Kasumi-1 (cell line): ENCODE data around the gene FAM83D.
"Not testable (repeated sequence)": the region's sequence is repeated elsewhere in the genome, so short reads cannot be mapped to it uniquely, and the experiment has no call there.

Experiments used
- DNase-seq, 2 experiments: peaks; one replicate each; lab custom pipeline; 2025; lab: John Stamatoyannopoulos, UW

FAM83D gene

DNA sequence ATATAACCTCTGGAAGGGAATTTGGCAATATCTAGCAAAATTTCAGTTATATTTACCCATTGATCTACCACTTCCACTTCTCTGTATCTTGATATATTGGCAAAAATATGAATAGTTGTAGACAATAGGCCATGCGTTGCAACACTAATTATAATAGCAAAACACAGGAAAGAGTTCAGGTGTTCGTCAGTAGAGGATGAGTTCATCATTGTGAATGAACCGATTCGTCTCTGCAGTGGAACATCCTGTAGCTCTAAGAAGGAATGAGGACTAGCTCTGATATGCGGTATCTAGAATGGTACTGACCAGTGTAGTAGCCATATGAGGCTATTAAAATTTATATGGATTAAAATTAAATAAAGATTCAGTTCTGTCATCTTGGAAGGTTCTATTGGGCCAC lies 8.3 kb downstream of the FAM83D start:
- DNase-seq = no peak

GRCh38 chr20:38935285-38935684 lies 9.1 kb downstream of the FAM83D start:
- DNase-seq = peak; percentile 2 to 6

DNA sequence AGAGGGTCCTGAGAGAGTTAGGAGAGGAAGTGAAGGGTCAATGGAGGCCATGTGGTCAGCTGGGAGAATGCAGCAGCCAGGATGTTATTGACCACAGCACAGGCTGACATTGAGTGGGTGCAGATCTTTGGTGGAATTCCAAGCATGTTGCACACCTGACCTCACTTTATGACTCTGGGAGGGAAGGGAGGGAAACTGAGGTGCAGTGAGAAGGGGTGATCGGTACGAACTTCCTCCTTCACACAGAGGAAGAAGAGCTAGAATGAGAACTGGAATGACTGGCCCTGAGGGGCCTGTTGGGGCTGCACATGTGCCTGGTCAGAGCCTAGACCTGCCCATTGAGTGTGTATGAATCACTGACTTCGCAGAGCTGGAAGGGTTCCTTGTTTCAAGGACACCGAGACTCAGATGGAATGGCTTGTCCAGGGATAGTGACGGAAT lies 9.8 kb downstream of the FAM83D start:
- DNase-seq = no peak

DNA sequence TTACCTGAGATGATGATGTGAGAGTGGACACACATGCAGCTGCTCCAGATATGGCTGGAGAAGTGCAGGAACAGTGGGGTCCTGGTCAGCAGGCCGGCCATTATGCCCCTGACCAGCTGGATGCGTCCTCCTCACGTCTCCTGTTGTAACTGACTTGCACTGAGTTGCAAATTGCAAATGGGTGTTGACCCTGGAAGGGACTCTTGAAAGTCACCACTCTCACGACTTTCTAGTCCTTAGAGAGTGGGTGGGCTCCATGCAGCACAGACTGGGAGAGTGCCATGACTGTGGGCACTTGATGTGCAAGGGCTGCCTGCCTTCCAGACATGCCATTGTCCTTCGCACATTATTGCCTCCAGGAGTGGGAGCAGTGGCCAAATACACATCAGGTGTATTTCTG lies 10.8 kb downstream of the FAM83D start:
- DNase-seq = no peak

DNA sequence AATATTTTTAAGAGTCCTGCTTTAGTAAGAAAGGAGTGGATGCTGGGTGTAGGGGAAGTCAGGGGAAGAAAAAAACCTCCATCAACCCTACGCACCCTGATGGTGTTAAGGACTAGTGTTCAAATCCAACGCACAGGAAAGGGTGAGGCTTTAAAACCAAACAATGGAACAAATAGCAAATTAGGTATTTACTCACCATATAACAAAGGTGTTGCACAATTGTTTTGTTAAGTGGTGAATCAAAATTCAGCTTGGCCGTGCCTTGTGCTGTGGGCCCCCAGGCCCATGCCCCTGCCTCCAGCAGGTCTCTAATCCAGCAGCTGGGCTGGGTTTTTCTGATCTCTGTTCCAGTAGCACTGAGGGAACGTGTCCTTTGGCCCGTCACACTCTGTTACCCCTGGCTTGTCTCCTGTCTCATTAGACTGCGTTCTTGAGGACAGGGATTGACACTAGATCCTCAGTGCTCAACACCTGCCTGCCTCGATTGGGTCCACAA lies 11.8 kb downstream of the FAM83D start:
- no peak for DNase-seq

- no peak for DNase-seq
These were observed 13.5 kb downstream of the FAM83D start for GRCh38 chr20:38939686-38940085.

DNA sequence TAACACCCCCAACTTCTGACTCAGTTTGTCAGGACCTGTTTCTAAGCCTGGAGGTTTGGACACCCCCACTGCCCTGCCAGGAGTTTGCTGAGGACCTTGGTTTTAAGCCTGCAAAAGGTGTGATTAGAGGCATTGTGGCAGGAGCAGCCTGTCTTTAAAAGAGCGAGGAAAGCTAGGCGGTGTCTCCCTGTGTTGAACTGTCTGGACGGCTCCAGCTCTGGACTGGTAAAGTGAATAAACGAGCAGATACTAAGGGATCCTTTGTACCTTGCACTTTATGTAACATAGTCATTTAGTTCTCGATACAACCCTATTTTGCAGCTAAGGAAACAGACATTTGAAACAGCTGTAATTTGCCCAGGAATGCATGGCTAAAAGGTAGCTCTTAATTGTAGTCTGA lies 14.4 kb downstream of the FAM83D start:
- no peak for DNase-seq

DNA sequence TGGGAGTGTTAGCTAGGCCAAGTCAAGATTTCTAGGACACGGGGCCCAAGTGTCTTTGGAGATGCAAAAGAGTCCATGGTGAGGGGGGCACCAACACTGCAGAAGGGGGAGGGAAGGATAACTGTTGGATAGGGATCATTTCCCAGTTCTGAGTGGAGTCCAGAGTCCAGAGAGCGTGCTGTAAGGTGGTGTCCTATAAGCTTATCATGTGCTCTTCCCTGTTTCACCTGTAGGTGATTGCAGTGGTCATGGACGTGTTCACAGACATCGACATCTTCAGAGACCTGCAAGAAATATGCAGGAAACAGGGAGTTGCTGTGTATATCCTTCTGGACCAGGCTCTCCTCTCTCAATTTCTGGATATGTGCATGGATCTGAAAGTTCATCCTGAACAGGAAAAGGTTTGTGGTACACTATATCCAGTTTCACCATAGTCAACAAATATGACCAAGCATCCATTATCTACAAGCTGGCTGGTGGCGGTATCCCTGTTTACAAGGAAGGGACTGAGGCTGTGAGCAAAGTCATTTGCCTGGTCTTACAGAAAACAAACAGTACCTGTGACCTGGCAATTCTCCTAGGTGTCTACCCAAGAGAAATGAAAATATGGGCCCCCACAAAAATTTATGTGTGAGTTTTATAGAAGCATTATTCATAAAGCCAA lies 15.6 kb downstream of the FAM83D start:
- no peak for DNase-seq

GRCh38 chr20:38945012-38945411 lies 18.8 kb downstream of the FAM83D start:
- no peak for DNase-seq

- DNase-seq = no peak
These were observed 20.6 kb downstream of the FAM83D start for GRCh38 chr20:38946836-38947235.

- peak in 1 of 2 experiments; percentile 9 for DNase-seq
These were observed 21.7 kb downstream of the FAM83D start for GRCh38 chr20:38947931-38948362.

DNA sequence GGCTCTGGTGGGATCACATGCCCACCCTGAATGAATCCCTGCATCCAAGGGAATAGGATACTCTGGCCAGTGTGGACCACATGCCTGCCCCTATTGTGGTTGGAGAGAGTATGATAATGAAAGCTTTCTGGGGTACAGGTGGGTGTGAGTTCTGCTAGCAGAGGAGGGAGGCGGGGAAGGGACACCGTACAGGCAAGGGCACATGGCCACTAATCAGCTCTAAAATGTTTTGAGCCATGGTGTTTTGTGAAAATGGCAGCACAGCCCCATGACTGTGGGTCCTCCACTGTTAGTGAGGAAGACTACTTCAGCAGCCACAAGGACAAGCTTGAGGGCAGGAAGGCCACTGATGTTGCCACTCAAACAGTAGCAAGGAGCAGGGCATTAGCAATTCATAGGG lies 24.0 kb downstream of the FAM83D start:
- no peak for DNase-seq

DNA sequence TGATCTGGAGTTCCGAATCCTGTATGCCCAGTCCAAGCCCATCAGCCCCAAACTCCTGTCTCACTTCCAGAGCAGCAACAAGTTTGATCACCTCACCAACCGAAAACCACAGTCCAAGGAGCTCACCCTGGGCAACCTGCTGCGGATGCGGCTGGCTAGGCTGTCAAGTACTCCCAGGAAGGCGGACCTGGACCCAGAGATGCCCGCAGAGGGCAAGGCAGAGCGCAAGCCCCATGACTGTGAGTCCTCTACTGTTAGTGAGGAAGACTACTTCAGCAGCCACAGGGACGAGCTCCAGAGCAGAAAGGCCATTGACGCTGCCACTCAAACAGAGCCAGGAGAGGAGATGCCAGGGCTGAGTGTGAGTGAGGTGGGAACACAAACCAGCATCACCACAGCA lies 25.4 kb downstream of the FAM83D start:
- no peak for DNase-seq

GRCh38 chr20:38952153-38952552 lies 25.9 kb downstream of the FAM83D start:
- no peak for DNase-seq

GRCh38 chr20:38953630-38954340 lies 27.6 kb downstream of the FAM83D start:
- no peak for DNase-seq

DNA sequence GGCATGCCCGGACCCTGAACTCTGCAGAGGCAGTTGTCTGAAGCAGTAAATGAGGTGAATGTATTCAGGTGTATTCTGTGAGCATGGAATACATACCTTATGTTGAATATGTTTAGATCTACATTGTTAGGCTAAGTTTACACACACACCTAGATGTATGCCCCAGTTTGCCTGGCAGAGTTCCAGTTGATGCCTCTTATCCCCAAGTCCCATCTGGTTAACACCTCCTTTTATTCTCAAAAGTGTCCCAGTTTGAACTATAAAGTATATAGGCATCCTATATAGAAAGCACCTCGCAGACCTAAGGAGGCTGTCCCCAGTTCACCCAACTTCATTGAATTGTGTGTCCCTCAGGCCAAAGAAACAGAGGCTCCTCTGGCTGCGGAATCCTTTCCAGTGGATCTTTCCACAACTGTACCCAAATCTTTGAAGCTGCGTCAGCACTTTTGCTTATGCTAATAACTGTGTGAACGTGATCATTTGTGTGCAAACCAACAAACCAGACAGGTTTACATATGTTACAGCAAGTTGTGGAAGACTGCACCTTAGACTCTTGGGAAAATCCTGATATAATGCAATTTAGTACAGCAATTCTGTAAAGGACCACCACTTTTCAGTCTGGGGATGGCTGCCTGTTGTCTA lies 31.1 kb downstream of the FAM83D start:
- DNase-seq = no peak

- no peak for DNase-seq
These were observed 31.8 kb downstream of the FAM83D start for GRCh38 chr20:38957915-38958485.

DNA sequence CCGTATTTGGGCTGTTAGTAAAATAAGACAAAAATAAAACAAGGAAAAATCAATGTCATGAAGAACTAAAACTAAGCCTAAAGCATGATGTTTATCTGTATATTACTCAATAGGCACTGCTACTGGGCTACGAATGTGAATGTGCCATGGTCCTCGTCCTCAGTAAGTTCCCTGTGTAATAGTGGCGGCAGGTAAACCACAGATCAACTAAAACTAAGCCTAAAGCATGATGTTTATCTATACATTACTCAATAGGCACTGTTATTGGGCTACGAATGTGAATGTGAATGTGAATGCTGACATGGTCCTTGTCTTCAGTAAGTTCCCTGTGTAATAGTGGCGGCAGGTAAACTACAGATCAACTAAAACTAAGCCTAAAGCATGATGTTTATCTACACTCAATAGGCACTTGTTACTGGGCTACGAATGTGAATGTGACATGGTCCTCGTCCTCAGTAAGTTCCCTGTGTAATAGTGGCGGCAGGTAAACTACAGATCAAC lies 34.0 kb downstream of the FAM83D start:
- DNase-seq = not testable (repeated sequence)

- no peak for DNase-seq
These were observed 35.4 kb downstream of the FAM83D start for GRCh38 chr20:38961530-38962043.

GRCh38 chr20:38962044-38962927 lies 36.1 kb downstream of the FAM83D start, which contains the start of gene DHX35:
Gene DHX35 (plus strand): TSS chr20:38962344. CDS start chr20:38962368, 24 bp downstream.
- DNase-seq = peak; percentile 90 to 92

DNA sequence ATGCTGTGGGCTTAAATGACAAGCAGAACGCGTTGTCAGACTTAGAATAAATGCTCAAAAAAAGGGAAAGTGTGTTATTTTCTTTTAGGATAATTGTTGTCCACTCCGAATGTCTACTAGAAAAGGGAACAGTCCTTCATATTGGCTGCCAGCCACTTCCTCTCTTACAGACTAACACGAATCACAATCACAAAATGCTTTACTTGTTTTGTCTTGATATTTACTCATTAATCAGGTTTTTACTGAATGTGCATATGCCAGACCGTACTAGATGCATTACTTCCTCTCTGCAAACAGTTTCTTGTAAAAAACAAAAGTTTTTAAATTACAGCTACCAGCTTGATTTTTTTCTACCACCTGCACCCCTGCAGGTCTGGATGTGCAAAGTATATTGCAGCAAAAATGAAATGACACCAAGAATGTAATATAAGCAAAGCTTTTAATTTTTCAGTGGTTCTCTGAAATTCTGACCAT lies 36.7 kb downstream of the FAM83D start:
- DNase-seq = peak; percentile 23 to 45
